T-helper 22 cell (primary cell): ENCODE measurements around the gene GTSE1.

Experiments used
- DNase-seq: peaks from one replicate; pipeline ENCODE4 v3.0.0-alpha.2; 2020; ENCODE audit warnings: low read depth

The GTSE1 gene

DNA sequence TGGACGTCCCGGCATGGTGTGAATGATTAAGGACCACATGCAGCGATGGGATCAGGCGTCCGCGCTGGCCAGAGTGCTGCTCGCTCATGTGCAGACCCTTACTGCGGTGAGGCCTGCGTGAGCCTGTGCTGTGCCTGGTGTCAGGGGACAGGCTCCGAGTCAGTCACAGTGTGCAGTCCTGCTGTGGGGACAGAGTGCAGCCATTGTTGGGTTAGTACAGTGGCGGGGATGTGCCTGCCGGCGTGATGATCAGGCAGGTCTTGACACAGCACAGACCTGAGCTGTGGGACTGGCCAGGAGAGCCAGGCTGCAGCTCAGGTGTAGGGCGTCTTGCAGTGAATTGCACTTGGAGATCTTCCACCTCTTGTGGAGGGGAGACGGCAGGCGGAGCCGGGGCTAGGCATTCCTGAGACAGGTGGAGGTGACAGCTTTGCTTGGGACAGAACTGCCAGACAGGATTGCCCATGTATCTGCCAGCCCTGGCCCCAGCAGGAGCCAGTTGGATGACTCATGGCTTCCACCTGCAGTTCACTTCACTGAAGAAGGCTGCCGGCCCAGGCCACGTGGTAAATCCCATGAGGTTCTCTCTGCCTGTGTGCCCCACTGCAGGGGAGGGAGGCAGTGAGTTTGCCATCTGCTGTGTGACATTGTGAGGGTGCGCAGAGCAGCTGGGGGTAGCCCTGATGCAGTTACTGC lies 56.2 kb downstream of the GTSE1 start:
- no peak for DNase-seq

DNA sequence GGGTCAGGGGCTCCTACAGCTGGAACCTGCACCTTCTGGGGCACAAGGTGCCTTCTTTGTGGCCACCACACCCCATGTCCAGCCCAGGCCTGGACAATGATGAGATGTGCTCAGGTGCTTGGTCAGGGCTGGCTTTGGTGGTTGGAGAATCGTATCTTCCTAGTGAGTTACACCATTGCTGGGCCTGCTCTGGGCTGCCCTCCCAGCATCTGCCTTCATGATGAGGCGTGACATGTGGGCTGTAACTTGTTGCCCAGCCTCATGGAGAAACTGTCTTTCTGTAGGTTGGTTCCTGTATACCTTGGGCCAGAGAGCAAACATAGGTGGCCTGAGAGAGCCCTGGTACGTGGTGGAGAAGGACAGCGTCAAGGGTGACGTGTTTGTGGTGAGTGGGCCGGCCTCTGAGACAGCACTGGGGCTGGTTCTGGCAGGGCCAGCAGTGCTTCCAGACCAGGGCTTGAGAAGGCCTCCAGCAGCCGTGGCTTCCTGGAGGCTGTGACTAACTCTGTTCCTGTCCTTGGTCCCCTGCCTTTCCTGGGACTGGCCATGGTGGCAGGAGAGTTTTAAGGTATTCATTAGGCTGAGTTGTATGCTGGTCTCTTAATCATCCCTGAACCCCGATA lies 56.9 kb downstream of the GTSE1 start:
- DNase-seq, result no peak

DNA sequence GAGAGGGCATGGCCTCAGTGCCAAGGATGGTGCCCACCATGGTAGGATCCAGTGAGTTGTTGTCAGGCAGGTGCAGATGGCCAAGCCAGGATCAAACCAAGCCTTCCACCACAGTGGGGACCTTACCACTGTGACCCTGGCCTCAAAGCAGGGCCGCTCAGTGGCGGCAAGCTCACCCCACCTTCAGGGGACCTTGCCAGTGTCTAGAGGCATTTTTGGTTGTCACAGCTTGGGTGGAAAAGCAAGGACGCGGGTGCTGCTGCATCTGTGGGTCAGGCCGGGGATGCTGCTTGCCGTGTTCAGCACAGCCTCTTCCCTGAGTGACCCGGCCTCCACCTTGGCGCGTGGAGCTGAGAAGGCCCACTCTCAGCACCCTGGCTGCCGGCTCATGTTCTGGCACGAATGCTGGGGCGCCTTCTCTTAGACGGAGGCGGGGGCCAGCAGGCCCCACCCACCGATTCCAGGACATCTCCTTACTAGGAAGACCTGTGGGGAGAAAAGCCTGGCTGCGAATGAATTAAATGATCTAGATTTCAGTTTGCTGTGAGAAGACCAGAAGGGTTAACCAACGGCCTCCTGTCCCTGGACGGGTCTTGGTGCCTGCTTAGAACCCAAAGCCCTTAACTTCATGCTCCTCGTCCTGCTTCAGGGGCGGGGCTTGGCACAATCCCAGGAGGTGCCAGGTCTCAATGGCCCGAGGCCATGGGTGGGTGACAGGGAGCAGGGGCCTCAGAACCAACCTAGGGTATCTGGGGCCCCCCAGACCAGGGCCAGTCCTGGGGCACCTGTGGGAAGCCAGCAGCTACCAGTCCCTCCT lies 57.7 kb downstream of the GTSE1 start:
- no peak for DNase-seq

DNA sequence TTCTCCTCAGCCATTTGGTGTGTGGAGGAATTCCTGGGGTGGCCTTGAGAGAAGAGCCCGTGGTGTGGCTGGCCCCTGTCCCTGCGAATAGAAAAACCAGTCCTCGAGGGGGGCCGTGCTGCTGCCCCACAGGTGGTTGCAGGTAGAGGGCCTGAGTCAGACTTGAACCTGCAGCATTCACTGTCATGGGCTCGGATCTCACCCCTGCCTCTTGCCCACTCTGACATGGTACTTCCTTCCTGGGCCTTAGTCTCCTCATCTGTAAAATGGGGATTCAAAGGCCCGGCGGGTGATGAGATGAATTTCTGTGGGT lies 58.3 kb downstream of the GTSE1 start:
- DNase-seq, result no peak

DNA sequence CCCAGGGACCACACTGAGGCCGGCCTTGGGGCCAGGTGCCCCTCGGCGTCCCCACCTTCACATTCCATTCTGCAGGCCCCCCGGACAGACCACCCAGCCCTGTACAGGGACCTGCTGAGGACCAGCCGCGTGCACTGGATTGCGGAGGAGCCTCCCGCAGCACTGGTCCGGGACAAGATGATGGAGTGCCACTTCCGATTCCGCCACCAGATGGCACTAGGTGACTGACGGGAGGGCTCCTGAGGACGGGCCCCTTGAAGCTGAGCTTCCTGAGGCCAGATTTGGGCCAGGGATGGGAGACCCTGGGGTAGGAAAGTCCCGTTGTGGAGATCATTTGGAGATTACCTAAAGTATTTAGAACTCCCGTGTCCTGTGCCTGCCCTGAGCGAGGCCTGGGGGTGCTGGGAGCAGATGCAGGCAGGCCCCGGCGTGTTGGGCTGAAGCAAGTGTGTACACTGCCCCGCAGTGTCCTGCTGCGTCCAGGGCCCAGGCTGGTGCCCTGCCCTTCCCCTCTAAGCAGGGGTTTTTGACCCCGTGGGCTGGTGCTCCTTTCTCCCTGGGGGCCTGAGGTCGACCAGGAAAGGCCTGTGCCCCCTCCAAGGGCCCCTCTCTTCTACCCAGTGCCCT lies 58.8 kb downstream of the GTSE1 start:
- no peak for DNase-seq

DNA sequence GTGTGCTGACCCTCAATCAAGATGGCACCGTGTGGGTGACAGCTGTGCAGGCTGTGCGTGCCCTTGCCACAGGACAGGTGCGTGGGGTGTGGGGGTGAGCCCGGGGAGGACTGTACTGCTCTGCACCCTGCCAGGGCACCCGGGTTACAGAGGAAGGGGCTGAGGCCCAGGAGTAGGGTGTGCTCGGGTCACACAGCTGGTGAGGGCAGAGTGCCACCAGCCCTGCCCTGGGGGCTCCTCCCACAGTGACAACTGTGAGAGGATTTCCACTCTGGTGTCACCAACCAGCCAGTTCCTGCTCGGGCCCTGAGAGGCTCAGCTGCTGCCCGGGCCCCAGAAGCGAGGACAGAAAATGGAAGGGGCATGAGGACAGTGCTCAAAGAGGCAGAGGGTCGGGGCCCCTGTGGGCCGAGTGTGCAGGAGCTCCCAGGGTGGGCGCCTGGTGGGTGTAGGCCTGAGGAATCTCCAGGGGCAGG lies 59.4 kb downstream of the GTSE1 start:
- no peak for DNase-seq

DNA sequence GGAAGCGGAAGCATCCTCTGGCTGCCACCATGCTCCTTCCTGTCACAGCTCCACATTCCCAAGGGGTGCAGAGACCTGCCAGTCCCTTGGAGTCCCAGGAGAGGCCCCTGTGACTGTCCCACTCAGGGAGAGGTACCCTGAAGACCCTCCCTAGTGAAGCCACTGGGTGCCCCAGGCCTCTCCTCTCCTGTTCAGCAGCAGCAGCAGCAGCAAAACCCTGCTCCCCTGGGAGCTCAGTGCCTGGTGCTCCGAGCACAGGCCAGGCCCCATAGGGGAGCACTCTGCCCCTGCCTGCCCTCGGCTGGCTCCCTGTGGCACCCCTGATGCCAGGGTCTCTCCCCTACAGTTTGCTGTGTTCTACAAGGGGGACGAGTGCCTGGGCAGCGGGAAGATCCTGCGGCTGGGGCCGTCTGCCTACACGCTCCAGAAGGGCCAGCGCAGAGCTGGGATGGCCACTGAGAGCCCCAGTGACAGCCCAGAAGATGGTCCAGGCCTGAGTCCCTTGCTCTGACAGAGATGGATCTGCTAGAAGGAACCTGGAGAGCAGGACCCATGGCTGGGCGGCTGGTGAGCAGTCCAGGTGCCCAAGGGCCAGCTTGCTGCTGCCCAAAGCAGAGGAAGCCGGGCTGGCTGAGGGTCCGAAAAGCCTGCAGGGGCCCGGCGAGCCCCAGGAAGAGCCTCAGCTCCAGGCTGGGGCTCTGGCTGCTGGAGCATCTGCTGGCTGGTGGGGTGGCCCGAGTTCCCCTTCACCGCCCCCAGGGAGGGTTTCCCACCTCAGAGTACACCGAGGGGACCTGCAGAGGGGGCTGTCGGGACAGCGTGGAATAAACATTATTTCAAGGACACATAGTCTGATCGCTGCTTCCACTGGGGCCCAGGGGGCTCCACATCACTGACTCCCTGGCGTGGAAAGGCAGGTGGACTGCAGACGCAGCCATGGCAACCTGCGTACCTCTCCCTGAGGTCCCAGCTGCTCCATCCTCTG lies 60.1 kb downstream of the GTSE1 start:
- no peak for DNase-seq

DNA sequence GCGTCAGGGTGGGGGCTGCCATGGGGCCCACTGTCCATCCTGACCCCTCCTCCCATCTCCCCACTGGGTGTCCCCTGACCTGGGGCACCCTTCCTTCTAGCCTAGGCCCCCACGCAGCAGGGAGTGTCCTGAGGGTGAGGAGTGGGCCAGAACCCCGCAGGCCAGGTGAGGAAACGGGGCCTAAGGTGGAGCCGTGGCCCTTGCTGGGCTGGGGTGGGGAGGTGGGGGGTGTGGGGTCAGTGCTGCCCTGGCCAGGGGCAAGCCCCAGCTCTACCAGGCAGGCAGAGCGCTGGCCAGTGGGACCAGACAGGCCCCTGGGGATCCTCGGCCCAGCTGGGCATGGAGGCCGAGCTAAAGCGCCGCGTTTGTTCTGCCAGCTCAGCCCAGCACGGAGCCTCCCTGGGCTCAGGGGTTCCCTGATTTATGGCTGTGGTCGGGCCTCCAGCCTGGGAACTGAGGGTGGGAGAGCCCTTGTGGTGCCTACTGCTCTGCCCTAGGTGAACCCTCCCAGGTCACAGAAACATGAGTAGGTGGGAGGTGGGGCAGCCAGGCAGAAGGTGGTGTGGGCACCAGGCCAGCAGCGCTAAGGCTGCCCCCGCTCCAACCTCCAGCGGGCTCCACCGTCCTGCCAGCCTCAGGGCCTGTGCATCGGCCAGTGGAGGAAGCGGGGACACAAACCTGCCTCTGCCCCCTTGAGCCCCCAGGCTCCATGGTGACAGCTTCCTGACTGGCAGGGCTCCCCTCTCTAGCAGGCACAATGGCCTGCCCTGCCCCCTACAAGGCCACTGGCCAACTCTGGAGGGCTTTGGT lies 61.2 kb downstream of the GTSE1 start:
- DNase-seq, result no peak

DNA sequence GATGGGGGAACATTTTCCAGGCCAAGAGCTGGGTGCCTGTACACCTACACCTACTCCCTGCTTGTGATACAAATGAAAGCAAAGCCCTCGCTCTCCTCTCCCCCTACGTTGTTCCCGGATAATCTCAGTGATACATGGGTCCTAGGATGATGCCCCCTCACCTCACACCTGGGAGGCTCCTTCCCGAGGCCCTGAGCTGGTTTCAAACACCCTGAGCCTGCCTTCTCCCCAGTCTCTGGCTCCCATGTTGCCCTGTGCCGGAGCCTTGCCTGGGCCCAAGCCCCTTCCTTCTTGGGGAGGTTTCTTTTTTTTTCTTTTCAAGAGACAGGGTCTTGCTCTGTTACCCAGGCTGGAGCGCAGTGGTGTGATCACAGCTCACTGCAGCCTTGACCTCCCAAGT lies 62.1 kb downstream of the GTSE1 start:
- DNase-seq, result no peak

DNA sequence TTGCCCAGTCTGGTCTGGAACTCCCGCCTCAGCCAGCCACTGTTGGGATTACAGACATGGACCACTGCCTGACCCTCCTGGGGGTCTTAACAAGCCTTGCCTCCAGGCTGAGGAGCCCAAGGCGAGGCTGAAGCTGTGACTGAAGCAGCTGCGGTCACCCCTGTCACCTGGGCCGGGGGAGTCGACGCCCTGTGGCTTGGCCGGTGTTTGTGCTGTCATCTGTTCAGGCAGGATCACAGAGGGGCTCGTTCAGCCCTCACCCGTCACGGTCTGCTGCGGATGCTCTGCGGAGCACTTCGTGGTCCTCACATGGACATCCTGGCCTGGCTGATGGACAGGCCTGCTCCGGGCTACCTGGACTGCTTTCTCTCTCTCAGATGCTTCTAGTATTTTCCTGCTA lies 62.7 kb downstream of the GTSE1 start:
- no peak for DNase-seq

DNA sequence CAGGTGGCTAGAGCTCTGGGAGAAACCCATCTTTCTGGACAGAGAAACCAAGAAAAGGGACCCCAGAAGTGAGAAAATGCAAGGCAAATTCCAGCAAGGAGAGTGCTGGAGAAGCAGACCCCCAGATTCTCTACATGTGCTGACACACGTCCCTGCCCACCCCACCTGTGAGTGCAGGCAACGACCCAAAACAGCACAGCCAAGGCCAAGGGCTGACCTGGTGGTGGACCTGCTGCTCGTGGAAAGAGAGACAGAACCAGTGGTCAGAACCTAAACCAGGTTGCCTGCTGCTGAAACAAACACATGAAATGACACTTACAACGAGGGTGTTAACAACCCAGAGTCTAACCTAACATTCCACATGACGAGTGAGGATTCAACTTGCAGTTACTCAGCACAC lies 63.4 kb downstream of the GTSE1 start:
- DNase-seq, result no peak

DNA sequence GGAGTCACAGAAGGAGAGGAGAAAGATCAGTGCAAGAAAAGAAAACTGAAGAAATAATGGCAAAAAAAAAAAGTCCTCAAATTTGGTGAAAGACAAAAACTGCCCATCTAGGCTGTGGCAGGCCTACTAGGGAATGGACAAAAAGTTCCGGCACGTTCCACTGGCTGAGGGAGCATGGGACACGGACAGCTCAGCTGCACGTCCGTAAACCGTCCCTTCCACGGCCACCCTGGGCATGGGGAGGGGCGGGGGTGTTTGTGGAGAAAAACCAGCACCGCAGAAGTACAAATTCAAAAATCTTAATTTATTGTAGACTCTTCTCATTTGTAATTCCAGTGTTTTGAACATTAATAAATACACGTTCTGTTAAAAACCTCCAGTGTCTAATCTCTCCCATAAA lies 64.2 kb downstream of the GTSE1 start:
- DNase-seq, result no peak

DNA sequence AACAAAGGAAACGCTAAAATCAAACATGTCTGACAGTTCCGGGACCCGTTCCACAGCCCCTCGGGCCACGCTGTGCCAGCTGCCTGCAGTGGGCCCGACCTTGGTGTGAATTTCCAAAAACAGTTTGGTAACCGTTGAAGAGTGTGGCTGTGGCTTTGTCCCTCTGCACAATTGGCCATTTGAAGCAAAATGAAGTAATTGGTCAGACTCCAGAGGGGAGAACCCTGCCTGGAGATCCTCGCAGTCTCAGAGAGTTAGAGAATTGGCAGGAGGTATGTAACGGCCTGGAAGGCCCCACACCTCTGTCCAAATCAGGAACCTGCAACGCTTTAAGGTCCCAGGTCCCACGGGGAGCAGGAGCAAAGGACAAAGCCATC lies 65.1 kb downstream of the GTSE1 start:
- no peak for DNase-seq

DNA sequence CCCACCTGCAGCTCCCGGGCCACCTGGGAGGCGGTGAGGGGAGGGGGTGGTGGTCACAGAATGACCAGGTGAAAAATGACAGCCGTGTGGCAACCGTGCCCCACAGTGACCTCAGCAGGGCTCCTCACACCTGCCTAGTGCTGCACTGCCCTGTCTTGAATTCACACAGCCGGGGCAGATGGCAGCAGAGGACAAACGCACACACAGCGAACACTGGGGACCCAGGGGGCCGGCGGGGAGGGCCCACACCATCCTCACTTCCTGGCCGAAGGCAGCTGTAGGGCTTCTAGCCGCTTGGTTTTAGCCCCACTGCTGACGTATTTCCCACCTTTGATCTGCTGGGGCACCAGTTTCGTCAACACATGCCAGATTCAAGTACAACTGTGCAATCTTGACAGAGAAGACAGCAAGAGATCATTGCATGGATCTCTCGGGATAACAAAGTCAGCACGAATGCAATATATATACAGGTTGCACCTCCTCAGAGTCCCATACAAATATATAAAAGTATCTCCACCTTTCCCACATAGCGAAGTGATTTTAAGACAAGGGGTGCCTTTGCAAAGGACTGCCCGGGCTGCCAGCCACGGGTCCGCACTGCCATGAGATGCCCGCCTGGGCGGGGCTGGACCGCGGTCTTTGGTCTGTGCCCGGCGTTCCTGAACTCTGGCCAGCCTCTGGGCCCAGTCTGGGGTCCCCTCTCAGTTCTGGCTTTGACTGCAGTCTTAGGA lies 65.7 kb downstream of the GTSE1 start:
- DNase-seq, result no peak

DNA sequence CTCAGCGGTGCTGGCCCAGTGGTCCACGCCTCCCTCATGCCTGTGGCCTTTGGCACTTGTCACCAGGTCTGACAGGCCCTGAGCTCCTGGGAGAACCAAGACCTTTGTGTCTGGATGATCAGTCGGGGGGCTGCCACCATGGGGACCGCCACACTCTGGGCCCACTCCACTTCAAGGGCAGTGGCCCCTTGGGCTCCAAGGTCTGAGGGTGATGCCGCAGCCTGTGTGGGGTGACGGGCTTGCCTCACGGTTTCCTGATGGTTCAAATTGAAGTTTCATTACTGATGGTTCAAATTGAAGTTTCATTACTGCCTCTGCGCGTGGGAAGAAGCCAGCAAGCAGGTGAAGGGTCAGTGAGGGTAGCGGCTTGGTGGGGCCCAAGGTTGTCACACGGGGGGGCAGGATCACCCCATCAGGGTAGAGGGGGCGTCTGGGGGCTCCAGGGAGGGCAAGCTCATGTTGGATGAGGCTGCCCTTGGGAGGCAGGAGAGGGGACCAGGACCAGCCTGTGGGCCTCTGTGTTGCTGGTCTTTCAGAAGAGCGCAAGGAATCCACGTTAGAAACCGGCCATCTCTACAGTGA lies 66.4 kb downstream of the GTSE1 start:
- DNase-seq, result no peak

DNA sequence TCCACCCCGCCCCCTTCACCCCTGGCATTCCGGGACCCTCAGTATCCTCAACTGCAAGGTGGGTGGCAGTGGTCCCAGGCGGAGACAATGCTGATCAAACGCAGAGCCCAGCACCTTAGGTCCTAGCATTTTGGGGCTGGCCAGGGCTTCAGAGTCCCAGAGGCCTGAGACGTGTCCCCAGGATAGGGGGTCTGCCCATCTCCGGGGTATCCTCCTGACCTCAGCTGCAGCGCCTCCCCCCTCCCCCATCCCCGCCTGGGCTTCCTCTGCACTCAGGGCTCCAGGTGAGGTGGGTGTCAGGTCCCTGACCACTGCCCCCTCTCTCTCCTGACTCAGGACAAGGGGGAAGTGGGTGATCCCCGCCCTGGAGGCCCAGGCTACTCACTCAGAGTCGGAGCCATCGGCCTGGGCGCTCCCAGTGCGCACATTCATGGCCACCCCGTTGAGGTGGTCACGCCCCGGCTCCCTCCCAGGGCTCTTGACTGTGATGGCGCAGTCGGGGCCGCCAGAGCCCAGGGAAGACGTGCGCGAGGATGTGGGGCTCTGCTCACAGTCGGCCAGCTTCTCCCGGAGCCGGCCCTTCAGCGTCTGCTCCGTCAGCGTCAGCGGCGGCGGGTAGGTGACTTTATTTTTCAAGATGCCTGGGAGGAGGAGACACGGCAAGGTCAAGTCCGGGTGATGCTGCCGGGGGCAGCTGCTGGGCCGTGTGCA lies 67.1 kb downstream of the GTSE1 start:
- DNase-seq, result no peak

DNA sequence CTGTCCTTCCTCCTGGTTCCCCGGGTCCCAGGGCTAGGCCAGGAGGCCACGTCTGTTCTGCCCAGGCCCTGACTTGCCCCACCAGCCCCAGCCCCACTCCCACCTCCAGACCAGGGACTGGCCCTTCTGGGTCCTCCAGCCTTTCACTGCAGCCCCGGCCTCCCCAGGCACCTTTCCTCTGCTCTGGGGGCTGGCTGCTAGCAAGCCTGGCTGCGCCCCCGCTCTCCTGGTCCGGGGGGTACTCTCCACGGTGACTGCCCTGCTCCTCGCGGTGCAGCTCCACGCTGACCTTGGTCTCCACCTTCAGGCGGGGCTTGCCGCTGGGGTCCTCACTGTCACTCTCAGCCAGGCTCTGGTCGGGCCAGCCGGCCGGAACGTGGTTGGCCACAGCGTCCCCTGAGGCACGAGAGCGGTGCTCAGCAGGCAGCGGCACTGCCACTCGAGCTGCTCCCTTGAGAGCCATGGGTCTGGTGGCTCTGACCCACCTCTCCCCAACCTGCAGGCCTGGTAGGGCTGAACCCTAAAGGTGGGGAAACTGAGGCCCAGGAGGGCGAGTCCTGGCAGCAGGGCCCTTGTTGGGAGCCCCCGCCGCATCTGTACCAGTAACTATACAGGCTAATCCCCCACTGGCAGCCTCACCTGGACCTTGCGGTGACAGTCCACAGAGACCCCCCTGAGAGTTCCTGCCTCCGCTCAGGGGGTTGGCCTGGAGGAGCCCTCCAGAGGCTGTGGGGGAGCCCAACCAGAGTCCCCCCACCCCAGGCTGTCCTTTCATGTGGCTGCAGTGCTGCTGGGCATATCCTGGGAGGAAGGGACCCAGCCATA lies 67.9 kb downstream of the GTSE1 start:
- DNase-seq, result no peak

DNA sequence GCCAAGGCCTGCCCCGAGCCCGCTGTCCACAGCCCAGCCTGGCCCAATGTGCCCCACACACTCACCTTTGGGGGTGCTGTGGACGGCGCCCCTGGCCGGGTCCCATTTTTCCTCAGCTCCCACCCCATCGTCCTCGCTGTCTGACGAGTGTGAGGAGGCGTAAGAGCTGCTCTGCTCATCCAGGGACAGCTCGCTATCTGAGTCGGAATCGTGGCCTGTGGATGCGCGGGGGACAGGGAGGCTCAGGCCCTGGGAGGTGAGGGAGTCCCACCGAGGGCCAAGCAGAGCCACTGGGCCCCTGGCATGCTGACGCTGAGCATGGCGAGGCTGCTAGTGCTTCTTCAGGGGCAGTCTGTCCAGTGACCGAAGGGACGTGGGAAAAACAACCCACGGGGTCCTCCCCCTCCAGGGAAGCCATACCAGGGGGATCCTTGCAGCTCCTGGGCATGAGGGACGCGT lies 68.5 kb downstream of the GTSE1 start:
- DNase-seq, result no peak
